ENCODE results near the gene FADD. TPM values are rescaled to one million over a fixed set of nuclear protein-coding genes. Genes with fewer than 3 reads are reported as not detected.

The FADD gene
- total and polyA plus RNA-seq, 4 donors, result 10.7 to 17.8 (median 14.7) TPM

DNA sequence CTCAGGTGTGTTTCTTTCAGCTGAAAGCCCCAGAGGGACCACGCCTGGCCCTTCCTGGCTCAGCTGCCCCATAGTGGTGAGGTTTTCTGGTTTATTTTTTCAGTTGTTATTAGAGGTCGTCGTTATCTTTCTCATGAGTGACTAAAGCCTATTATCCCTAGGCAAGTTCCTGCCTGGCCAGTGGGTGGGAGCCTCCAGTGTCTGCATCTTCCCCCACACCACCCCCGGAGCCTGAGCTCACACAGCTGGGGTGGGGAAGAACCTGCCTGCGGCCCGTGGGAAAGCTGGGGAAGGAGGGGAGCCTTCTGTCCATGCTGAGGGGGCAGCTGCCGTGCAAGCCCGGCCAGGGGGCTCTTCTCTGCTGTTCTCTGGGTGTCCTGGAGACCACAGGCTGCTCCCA lies 43.1 kb downstream of the FADD start:
- WGBS, 2 donors, result 79 to 80% methylated on average over 8 of the region's 8 CpGs
- Histone ChIP-seq H3K36me3 (ENCODE audit: control insufficient read depth in 1 of 2, insufficient read depth in 2 of 2, low read length in 1 of 2) (no peaks in the 10 kb centered on the region), H3K4me1 (ENCODE audit: control insufficient read depth in 1 of 2, insufficient read depth in 2 of 2, low read length in 2 of 2) (no peaks in the 10 kb centered on the region), H3K27me3 (ENCODE audit: control insufficient read depth in 1 of 2, insufficient read depth in 2 of 2, low read length in 1 of 2) (no peaks in the 10 kb centered on the region), H3K4me3 (ENCODE audit: low read length in 2 of 2) (no peak overlapping the region), H3K27ac (ENCODE audit: low read depth in 1 of 2, low read length in 2 of 2) (no peak overlapping the region), H3K9me3 (ENCODE audit: control insufficient read depth, low read length) (no peaks in the 10 kb centered on the region)
- DNase-seq, result no peak
- intact Hi-C loops (cut with DNase I), result no loop called here
- no peak for ATAC-seq (ENCODE audit: low FRiP score)

DNA sequence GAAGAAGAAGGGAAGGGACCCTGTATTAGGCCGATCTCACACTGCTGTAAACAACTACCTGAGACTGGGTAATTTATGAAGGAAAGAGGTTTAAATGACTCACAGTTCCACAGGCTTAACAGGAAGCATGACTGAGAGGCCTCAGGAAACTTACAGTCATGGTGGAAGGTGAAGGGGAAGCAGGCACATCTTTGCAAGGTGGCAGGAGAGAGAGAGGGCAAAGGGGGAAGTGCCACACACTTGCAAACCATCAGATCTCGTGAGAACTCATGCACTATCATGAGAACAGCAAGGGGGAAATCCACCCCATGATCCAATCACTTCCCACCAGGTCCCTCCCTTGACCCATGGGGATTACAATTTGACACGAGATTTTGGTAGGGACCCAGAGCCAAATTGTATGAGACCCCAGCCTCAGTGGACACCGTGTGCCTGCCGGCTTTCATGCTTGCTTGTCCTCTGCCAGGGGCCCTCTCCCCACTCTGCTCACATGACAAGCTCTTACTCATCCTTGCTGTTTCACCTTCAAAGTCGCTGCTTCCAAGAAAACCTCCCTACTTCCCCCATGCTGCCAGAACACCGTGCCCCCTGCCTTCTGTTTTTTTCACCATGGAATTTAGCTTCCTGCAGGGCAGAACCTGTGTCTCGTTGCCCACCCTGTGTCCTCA lies 44.1 kb downstream of the FADD start:
- H3K4me3 ChIP-seq (ENCODE audit: low read length in 2 of 2), result no peak overlapping the region
- intact Hi-C loops (cut with DNase I), result no loop called here
- H3K4me1 ChIP-seq (ENCODE audit: control insufficient read depth in 1 of 2, insufficient read depth in 2 of 2, low read length in 2 of 2), result no peaks in the 10 kb centered on the region
- 78 to 81% methylated on average over 8 of the region's 8 CpGs for WGBS, 2 donors
- DNase-seq (no peak), ATAC-seq (ENCODE audit: low FRiP score) (no peak)
- H3K27ac ChIP-seq (ENCODE audit: low read depth in 1 of 2, low read length in 2 of 2), result no peak overlapping the region
- no peaks in the 10 kb centered on the region for H3K9me3 ChIP-seq (ENCODE audit: control insufficient read depth, low read length)
- H3K36me3 ChIP-seq (ENCODE audit: control insufficient read depth in 1 of 2, insufficient read depth in 2 of 2, low read length in 1 of 2), result no peaks in the 10 kb centered on the region
- H3K27me3 ChIP-seq (ENCODE audit: control insufficient read depth in 1 of 2, insufficient read depth in 2 of 2, low read length in 1 of 2), result no peaks in the 10 kb centered on the region

DNA sequence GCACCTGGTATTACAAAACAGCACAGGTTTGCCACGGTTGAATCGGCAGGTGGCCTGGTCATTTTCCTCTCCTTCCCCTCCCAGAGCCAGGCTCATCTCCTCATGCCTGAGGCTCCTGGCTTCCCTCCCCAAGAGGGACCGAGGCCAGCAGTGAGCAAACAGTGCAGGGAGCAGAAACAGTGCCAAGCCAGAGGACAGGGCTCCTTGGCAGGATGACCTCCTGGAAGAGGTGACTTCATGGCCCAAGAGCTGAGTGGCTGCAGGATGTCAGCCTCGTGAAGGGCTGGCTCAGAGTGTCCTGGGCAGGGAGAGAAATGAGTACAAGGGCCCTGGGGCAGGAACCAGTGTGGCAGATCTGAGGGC lies 44.6 kb downstream of the FADD start:
- Histone ChIP-seq H3K36me3 (ENCODE audit: control insufficient read depth in 1 of 2, insufficient read depth in 2 of 2, low read length in 1 of 2) (no peaks in the 10 kb centered on the region), H3K9me3 (ENCODE audit: control insufficient read depth, low read length) (no peaks in the 10 kb centered on the region), H3K27ac (ENCODE audit: low read depth in 1 of 2, low read length in 2 of 2) (no peak overlapping the region), H3K4me1 (ENCODE audit: control insufficient read depth in 1 of 2, insufficient read depth in 2 of 2, low read length in 2 of 2) (no peaks in the 10 kb centered on the region), H3K27me3 (ENCODE audit: control insufficient read depth in 1 of 2, insufficient read depth in 2 of 2, low read length in 1 of 2) (no peaks in the 10 kb centered on the region), H3K4me3 (ENCODE audit: low read length in 2 of 2) (no peak overlapping the region)
- WGBS, 2 donors, result 49 to 52% methylated on average over 4 of the region's 4 CpGs
- ATAC-seq (ENCODE audit: low FRiP score) (no peak), DNase-seq (no peak)
- intact Hi-C loops (cut with DNase I), result no loop called here

DNA sequence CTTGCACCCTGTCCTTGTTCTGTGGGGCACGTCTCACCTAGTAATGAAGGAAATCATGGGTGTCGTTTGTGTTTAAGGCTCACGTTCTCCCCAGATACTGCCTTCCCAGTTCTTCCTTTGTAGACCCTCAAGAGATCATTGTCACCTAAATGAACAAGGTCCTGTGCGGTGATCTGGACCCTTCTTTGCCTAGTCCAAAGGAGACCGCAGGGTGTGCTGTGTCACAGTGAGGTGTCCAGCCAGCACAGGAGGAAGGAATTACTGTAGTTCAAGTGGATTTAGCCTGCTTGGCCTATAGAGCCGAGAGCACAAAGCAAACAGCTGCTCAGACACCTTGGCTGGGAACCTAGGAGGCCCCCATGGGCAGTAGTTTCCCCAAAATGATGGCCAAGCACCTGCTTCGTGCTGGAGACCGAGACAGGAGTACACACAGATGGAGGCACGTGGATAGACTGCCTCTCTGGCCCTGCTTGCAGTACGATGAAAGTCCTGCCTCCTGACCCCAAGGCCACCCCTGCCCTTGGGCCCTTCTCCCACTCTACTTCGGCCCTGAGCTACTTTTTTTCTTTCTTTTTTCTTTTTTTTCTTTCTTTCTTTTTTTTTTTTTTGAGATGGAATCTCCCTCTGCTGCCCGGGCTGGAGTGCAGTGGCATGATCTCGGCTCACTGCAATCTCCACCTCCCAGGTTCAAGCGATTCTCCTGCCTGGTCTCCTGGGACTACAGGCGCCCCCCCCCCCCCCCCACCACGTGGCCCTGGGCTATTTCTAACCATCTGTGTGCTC lies 48.0 kb downstream of the FADD start:
- Histone ChIP-seq H3K27me3 (ENCODE audit: control insufficient read depth in 1 of 2, insufficient read depth in 2 of 2, low read length in 1 of 2) (no peaks in the 10 kb centered on the region), H3K27ac (ENCODE audit: low read depth in 1 of 2, low read length in 2 of 2) (peak overlapping the region in 1 of 2 donors; percentile 13), H3K9me3 (ENCODE audit: control insufficient read depth, low read length) (no peaks in the 10 kb centered on the region), H3K4me1 (ENCODE audit: control insufficient read depth in 1 of 2, insufficient read depth in 2 of 2, low read length in 2 of 2) (no peaks in the 10 kb centered on the region), H3K4me3 (ENCODE audit: low read length in 2 of 2) (no peak overlapping the region), H3K36me3 (ENCODE audit: control insufficient read depth in 1 of 2, insufficient read depth in 2 of 2, low read length in 1 of 2) (no peaks in the 10 kb centered on the region)
- intact Hi-C loops (cut with DNase I), result no loop called here
- DNase-seq (no peak), ATAC-seq (ENCODE audit: low FRiP score) (no peak)
- 51 to 55% methylated on average over 15 to 16 of the region's 16 CpGs for WGBS, 2 donors

DNA sequence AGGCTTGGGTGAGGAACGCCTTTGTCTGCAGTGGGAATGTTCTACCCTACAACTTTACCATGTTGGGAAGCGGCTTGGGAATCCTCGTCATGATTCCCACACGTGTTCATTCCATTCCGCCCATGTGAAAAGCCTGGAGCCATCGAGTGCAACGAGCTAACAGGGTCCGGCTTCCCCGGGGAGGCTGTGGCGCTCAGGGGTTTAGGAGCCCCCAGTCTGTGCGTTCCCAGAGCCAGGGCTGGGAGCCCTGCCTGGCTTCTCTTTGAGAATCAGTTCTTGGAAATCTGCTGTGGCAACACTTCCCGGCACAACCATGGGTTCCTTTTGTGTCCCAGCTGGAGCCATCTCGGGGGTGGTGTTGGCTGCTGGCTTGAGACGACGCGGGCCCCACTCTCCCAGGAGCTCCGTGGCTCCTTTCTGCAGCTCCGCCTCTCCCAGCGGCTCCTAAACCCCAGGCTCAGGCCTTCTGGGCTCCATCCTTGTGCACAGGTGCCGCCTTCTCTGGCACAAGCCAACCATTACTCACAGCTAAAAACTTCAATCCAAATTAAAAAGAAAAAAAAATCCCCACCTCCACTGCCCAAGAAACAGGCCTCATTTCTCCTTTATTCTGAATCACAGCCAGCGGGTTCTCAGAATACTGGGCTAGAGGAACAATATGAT lies 48.7 kb downstream of the FADD start:
- WGBS, 2 donors, result 38% methylated on average over 21 of the region's 21 CpGs
- ATAC-seq (ENCODE audit: low FRiP score), result no peak
- intact Hi-C loops (cut with DNase I), result no loop called here

DNA sequence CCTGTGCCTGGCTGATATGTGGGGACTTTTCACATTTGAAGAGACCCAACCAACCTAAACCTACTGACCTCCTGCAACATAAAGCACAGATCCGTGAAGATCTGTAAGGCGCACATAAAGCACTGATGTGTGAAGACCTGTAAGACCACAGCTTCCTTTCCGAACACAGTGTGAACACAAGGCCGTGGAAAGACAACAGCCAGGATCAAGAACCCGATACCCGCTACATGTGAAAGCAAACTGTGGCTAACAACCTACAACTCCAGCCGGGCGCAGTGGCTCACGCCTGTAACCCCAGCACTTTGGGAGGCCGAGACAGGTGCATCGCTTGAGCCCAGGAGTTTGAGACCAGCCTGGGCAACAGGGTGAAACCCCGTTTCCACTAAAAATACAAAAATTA lies 49.7 kb downstream of the FADD start:
- intact Hi-C loops (cut with DNase I), result no loop called here
- peak in 1 of 2 donors; percentile 51 for DNase-seq
- 96 to 98% methylated on average over 12 of the region's 12 CpGs for WGBS, 2 donors
- Histone ChIP-seq H3K27ac (ENCODE audit: low read depth in 1 of 2, low read length in 2 of 2) (peak overlapping the region in 1 of 2 donors; percentile 30), H3K4me3 (ENCODE audit: low read length in 2 of 2) (no peak overlapping the region), H3K4me1 (ENCODE audit: control insufficient read depth in 1 of 2, insufficient read depth in 2 of 2, low read length in 2 of 2) (no peaks in the 10 kb centered on the region), H3K27me3 (ENCODE audit: control insufficient read depth in 1 of 2, insufficient read depth in 2 of 2, low read length in 1 of 2) (no peaks in the 10 kb centered on the region), H3K9me3 (ENCODE audit: control insufficient read depth, low read length) (no peaks in the 10 kb centered on the region), H3K36me3 (ENCODE audit: control insufficient read depth in 1 of 2, insufficient read depth in 2 of 2, low read length in 1 of 2) (no peaks in the 10 kb centered on the region)
- ATAC-seq (ENCODE audit: low FRiP score), result no peak

More for the DNA sequence above, 48.7 kb downstream of the FADD start:
- DNase-seq, result peak; percentile 78 to 82
- H3K36me3 ChIP-seq (ENCODE audit: control insufficient read depth in 1 of 2, insufficient read depth in 2 of 2, low read length in 1 of 2), result no peaks in the 10 kb centered on the region
- H3K27ac ChIP-seq (ENCODE audit: low read depth in 1 of 2, low read length in 2 of 2), result peak overlapping the region in 1 of 2 donors; percentile 75
- no peaks in the 10 kb centered on the region for H3K9me3 ChIP-seq (ENCODE audit: control insufficient read depth, low read length)
- H3K4me3 ChIP-seq (ENCODE audit: low read length in 2 of 2), result no peak overlapping the region
- H3K4me1 ChIP-seq (ENCODE audit: control insufficient read depth in 1 of 2, insufficient read depth in 2 of 2, low read length in 2 of 2), result no peaks in the 10 kb centered on the region
- no peaks in the 10 kb centered on the region for H3K27me3 ChIP-seq (ENCODE audit: control insufficient read depth in 1 of 2, insufficient read depth in 2 of 2, low read length in 1 of 2)

DNA sequence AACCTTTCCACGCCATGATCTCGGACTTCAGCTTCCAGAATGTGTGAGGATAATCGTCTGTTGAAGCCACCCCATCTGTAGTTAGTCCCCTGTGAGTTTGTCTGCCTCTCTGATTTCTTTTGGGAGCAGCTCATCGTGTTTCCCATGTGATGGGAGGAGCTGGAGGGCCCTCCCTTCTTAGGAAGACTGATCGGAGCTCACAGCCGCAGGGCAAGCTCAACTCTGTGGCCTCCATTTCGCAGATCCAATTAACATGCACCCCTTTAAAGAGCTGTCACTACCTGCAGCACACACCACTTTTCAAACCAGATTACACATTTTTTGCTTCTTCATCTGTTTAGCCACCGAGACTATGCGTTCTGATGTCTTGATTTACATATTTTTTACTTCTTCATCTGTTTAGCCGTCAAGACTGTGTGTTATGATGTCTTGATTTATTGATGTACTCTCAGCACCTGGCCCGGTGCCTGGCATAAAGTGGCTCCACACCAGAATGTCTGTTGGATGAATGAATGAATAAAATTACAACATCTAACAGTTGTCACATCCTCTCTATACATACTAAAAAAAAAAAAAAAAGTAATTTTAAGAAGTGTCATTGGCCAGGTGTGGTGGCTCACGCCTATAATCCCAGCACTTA lies 52.5 kb downstream of the FADD start:
- H3K27ac ChIP-seq (ENCODE audit: low read depth in 1 of 2, low read length in 2 of 2), result no peak overlapping the region
- intact Hi-C loops (cut with DNase I), result no loop called here
- WGBS, 2 donors, result 73 to 77% methylated on average over 12 of the region's 12 CpGs

More for the DNA sequence above, 52.5 kb downstream of the FADD start:
- Histone ChIP-seq H3K4me1 (ENCODE audit: control insufficient read depth in 1 of 2, insufficient read depth in 2 of 2, low read length in 2 of 2) (no peaks in the 10 kb centered on the region), H3K27me3 (ENCODE audit: control insufficient read depth in 1 of 2, insufficient read depth in 2 of 2, low read length in 1 of 2) (no peaks in the 10 kb centered on the region), H3K36me3 (ENCODE audit: control insufficient read depth in 1 of 2, insufficient read depth in 2 of 2, low read length in 1 of 2) (no peaks in the 10 kb centered on the region), H3K9me3 (ENCODE audit: control insufficient read depth, low read length) (no peaks in the 10 kb centered on the region), H3K4me3 (ENCODE audit: low read length in 2 of 2) (no peak overlapping the region)
- DNase-seq (no peak), ATAC-seq (ENCODE audit: low FRiP score) (no peak)

All from aorta (tissue), 5 donors.